H1 (cell line): ENCODE measurements around the gene RASSF4. TPM values are rescaled to one million over a fixed set of nuclear protein-coding genes. Genes with fewer than 3 reads are reported as not detected.

ENCODE experiments used
- CTCF ChIA-PET: fragments of 300-600 bp; sonication (Branson Sonifier 250); formaldehyde crosslinking; loops from one replicate; lab custom pipeline; 2021; ENCODE audit not compliant: partially characterized antibody; lab: Charles Lee
- POLR2A ChIA-PET: fragments of 300-600 bp; sonication (Branson Sonifier 250); formaldehyde crosslinking; loops from one replicate; lab custom pipeline; 2021; ENCODE audit warnings: inconsistent platforms; ENCODE audit not compliant: partially characterized antibody; lab: Charles Lee
- DNase-seq, 2 experiments: peaks; one replicate each; pipeline versions ENCODE4 v3.0.0 to v3.0.0-alpha.2; 2010 to 2022; ENCODE audit warnings: low spot score in 2 of 2, low read depth in 1 of 2, mixed read lengths in 1 of 2
- FAIRE-seq: peaks from 2 replicates; lab custom pipeline; 2011; peaks lifted over from hg19 to GRCh38; lab: Jason Lieb, UNC
- H2AFZ ChIP-seq: 2 replicates; pipeline ENCODE4 v1.8.1; 2012; ENCODE audit warnings: low read length, inconsistent platforms
- H2AK5ac ChIP-seq: 2 replicates; pipeline ENCODE4 v1.6.1; 2013; ENCODE audit warnings: low read depth, low read length
- H2BK120ac ChIP-seq: replicated peaks from 2 replicates; pipeline ENCODE3; 2013; ENCODE audit warnings: low read depth, low read length, inconsistent platforms
- H2BK12ac ChIP-seq: 2 replicates; pipeline ENCODE4 v1.6.1; 2013; ENCODE audit warnings: low read depth, low read length
- H2BK15ac ChIP-seq: 2 replicates; pipeline ENCODE4 v1.6.1; 2013; ENCODE audit warnings: low read length
- H2BK20ac ChIP-seq: 2 replicates; pipeline ENCODE4 v1.6.1; 2013; ENCODE audit warnings: low read length
- H2BK5ac ChIP-seq: 2 replicates; pipeline ENCODE4 v1.6.1; 2013; ENCODE audit warnings: low read depth, low read length
- H3K14ac ChIP-seq: 2 replicates; pipeline ENCODE4 v1.6.1; 2013; ENCODE audit warnings: inconsistent platforms; ENCODE audit not compliant: insufficient read length
- H3K18ac ChIP-seq: 2 replicates; pipeline ENCODE4 v1.6.1; 2013; ENCODE audit warnings: low read length; ENCODE audit errors: extremely low read depth
- H3K23ac ChIP-seq: 2 replicates; pipeline ENCODE4 v1.6.1; 2013; ENCODE audit warnings: inconsistent platforms; ENCODE audit not compliant: insufficient read length
- H3K23me2 ChIP-seq: 2 replicates; pipeline ENCODE4 v1.6.1; 2013; ENCODE audit warnings: low read depth, low read length
- H3K27ac ChIP-seq: 2 replicates; pipeline ENCODE4 v1.6.1; 2011; ENCODE audit warnings: low read depth, low read length, inconsistent platforms
- H3K27me3 ChIP-seq, 4 experiments: replicated peaks in 1 of 4; 1 replicate in 1 of 4; 2 replicates in 3 of 4; pipeline versions ENCODE4 v1.6.1 to v1.8.1; 2011 to 2013; ENCODE audit warnings: low read length in 3 of 4, mild to moderate bottlenecking in 3 of 4, inconsistent platforms in 2 of 4, mixed read lengths in 2 of 4, moderate library complexity in 1 of 4; ENCODE audit not compliant: control insufficient read depth in 3 of 4, insufficient read depth in 3 of 4; ENCODE audit errors: extremely low read depth in 1 of 4
- H3K36me3 ChIP-seq, 4 experiments: 2 replicates each; pipeline versions ENCODE4 v1.6.1 to v1.8.1; 2011 to 2013; ENCODE audit warnings: mild to moderate bottlenecking in 4 of 4, low read length in 3 of 4, moderate library complexity in 2 of 4, control low read depth in 1 of 4, inconsistent platforms in 1 of 4; ENCODE audit not compliant: insufficient read depth in 4 of 4, control insufficient read depth in 2 of 4
- H3K4ac ChIP-seq: replicated peaks from 2 replicates; pipeline ENCODE3; 2013; ENCODE audit warnings: low read length, low read depth, mixed read lengths, inconsistent platforms; ENCODE audit not compliant: insufficient read length
- H3K4me1 ChIP-seq, 4 experiments: replicated peaks in 1 of 4; 1 replicate in 1 of 4; 2 replicates in 3 of 4; pipeline versions ENCODE4 v1.6.1 to v1.8.1; 2011 to 2013; ENCODE audit warnings: low read length in 3 of 4, inconsistent platforms in 2 of 4, mixed read lengths in 1 of 4; ENCODE audit not compliant: insufficient read depth in 4 of 4, control insufficient read depth in 3 of 4
- H3K4me2 ChIP-seq, 2 experiments: 2 replicates each; pipeline versions ENCODE4 v1.6.1 to v1.8.1; 2011 to 2013; ENCODE audit warnings: low read depth in 2 of 2, low read length in 2 of 2, control low read depth in 1 of 2, inconsistent platforms in 1 of 2, mild to moderate bottlenecking in 1 of 2; ENCODE audit not compliant: insufficient read depth in 1 of 2
- H3K4me3 ChIP-seq, 4 experiments: fragments of 200-600, 300-600 bp in 1 of 4; sonication (generic), shearing (Covaris generic), sonication (Bioruptor Twin) in 1 of 4; 2 replicates each; pipeline versions ENCODE4 v1.5.1 to v1.8.1; 2011 to 2016; ENCODE audit warnings: low read length in 4 of 4, low read depth in 3 of 4, control low read depth in 2 of 4, inconsistent platforms in 2 of 4, mild to moderate bottlenecking in 2 of 4, mixed read lengths in 1 of 4, moderate library complexity in 1 of 4; ENCODE audit not compliant: insufficient read depth in 2 of 4; ENCODE audit errors: extremely low read depth in 1 of 4
- H3K56ac ChIP-seq: replicated peaks from 2 replicates; pipeline ENCODE3; 2013; ENCODE audit warnings: low read depth, mild to moderate bottlenecking, mixed read lengths, low read length, inconsistent platforms; ENCODE audit not compliant: insufficient read length
- H3K79me1 ChIP-seq: 2 replicates; pipeline ENCODE4 v1.6.1; 2013; ENCODE audit warnings: low read depth, low read length, control low read depth
- H3K79me2 ChIP-seq, 2 experiments: 2 replicates each; pipeline versions ENCODE4 v1.6.1 to v1.8.1; 2012 to 2013; ENCODE audit warnings: low read length in 2 of 2, mild to moderate bottlenecking in 2 of 2, inconsistent platforms in 1 of 2; ENCODE audit not compliant: insufficient read depth in 2 of 2, control insufficient read depth in 1 of 2
- H3K9ac ChIP-seq, 4 experiments: replicated peaks in 1 of 4; 1 replicate in 1 of 4; 2 replicates in 3 of 4; pipeline versions ENCODE4 v1.6.1 to v1.8.1; 2011 to 2013; ENCODE audit warnings: low read depth in 3 of 4, low read length in 3 of 4, control low read depth in 2 of 4, mild to moderate bottlenecking in 2 of 4, moderate library complexity in 2 of 4, inconsistent platforms in 1 of 4; ENCODE audit errors: extremely low read depth in 1 of 4
- H3K9me3 ChIP-seq, 2 experiments: 2 replicates each; pipeline versions ENCODE4 v1.6.1 to v1.8.1; 2012 to 2013; ENCODE audit warnings: mild to moderate bottlenecking in 2 of 2, moderate library complexity in 2 of 2, control low read depth in 1 of 2, inconsistent platforms in 1 of 2, low read depth in 1 of 2, low read length in 1 of 2, mixed read lengths in 1 of 2; ENCODE audit not compliant: insufficient read depth in 2 of 2
- H4K20me1 ChIP-seq, 2 experiments: replicated peaks in 1 of 2; 2 replicates each; pipeline versions ENCODE3 to v1.8.1; 2011 to 2013; ENCODE audit warnings: inconsistent platforms in 2 of 2, low read length in 2 of 2, mild to moderate bottlenecking in 1 of 2; ENCODE audit not compliant: insufficient read depth in 2 of 2, control insufficient read depth in 1 of 2
- H4K5ac ChIP-seq: 2 replicates; pipeline ENCODE4 v1.6.1; 2013; ENCODE audit warnings: low read length, low read depth, mixed read lengths, inconsistent platforms; ENCODE audit not compliant: insufficient read length
- H4K8ac ChIP-seq: 2 replicates; pipeline ENCODE4 v1.8.0; 2013; ENCODE audit warnings: mild to moderate bottlenecking, moderate library complexity, low read length, inconsistent platforms; ENCODE audit not compliant: insufficient read depth; ENCODE audit errors: extremely low read depth
- H4K91ac ChIP-seq: replicated peaks from 2 replicates; pipeline ENCODE3; 2013; ENCODE audit warnings: low read length, mixed read lengths, inconsistent platforms; ENCODE audit not compliant: insufficient read length
- POU5F1 ChIP-seq: IDR thresholded peaks from 2 replicates; pipeline ENCODE4 v1.6.1; 2011; ENCODE audit warnings: low read depth, mild to moderate bottlenecking, low read length, moderate library complexity
- SAP30 ChIP-seq: fragments of 300-600 bp; sonication (generic); IDR thresholded peaks from 2 replicates; pipeline ENCODE4 v1.7.1; 2012; ENCODE audit warnings: low read length, moderate library complexity, mild to moderate bottlenecking, inconsistent platforms; ENCODE audit not compliant: insufficient read depth, insufficient replicate concordance
- WGBS, 2 experiments: shearing (Covaris generic) in 1 of 2; methylation state at CpG; one replicate each; pipeline versions ENCODE4 v1.1.6 to v1.1.7; 2013 to 2015; ENCODE audit warnings: low lambda C conversion rate in 2 of 2, mixed read lengths in 2 of 2, inconsistent platforms in 1 of 2, low coverage in 1 of 2, missing lambda C conversion rate in 1 of 2; ENCODE audit not compliant: insufficient replicate concordance in 2 of 2, insufficient coverage in 1 of 2, insufficient read length in 1 of 2; ENCODE audit errors: extremely low coverage in 1 of 2, missing lambda C conversion rate in 1 of 2; 5-methylcytosine and 5-hydroxymethylcytosine counted together
- polyA plus RNA-seq, 7 experiments: library from polyadenylated mRNA; depleted of rRNA in 3 of 7; stranded (reverse) in 5 of 7; unstranded in 2 of 7; fragments of >200 nt in 5 of 7; fragments of 200-250 nt in 2 of 7; gene quantifications; 1 replicate in 5 of 7; 2 replicates in 1 of 7; 4 replicates in 1 of 7; pipeline versions ENCODE4 v1.2.1 to v1.2.3, GENCODE V29; 2011 to 2013; ENCODE audit warnings: missing spikeins in 2 of 7, mixed read lengths in 2 of 7
- total RNA-seq: library from RNA; stranded (reverse); fragmentation: NEBNext Ultra II Directional; extraction: Animal tissue kit (Norgen Biotek cat#: 25700); gene quantifications from 2 replicates; pipeline ENCODE4 v1.2.1, GENCODE V29; 2021
- TF ChIP-seq, protein P1 (sequence below): IDR thresholded peaks from 2 replicates; pipeline ENCODE4 v1.6.1; 2011; ENCODE audit warnings: low read depth, mild to moderate bottlenecking, low read length; ENCODE audit not compliant: insufficient read depth

RASSF4 gene
- total and polyA plus RNA-seq, 2 of the 8 experiments (the other 6 are each of a cell fraction or from before 2014, with no cell fraction given), result 14.3 to 14.5 TPM

DNA sequence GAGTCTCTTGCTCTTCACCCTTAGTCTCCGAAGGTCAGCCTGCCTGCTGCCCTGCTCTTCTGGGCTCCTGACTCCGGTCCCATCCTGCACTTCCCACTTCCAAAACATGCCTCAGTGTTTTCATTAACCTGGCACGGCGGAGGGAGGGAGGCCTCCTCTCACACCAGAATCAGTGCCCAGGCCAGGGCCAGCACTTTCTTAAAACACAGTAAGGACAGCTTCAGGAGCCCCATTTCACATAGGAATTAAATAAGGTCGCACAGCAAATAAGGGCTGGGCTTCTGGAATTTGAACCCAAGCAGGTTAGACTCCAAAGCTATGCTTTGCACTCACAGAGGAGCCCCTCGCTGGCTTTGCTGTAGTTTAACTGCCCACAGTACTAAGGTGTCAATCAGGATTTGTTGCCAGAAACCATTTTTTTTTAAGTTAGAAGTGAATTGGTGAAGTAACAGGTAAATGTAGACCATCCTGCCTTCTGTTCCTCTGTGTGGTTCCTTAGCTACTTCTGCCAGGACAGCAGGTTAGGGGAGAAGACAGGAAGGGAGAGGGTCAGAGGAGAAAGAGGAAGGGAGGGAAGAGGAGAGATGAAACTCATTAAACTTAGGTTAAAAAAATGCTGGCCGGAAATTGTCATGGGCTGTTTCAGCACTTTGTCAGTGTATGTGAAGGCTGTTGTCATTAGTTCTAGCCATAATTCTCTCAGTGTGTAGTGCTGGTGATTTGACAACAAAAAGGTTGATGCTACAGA is 1.1 kb downstream of the RASSF4 start:
- Histone ChIP-seq H2BK12ac (no peak overlapping the region), H3K4ac (no peak overlapping the region), H4K8ac (no peak overlapping the region), H3K23ac (no peak overlapping the region), H2BK20ac (peak overlapping the region; percentile 15; the same call in 1 of the 2 replicates), H3K9me3 (no peaks in the 10 kb centered on the region), H2BK5ac (no peak overlapping the region), H2AFZ (no peak overlapping the region), H3K36me3 (no peaks in the 10 kb centered on the region), H2BK15ac (peak overlapping the region; percentile 62; the same call in 1 of the 2 replicates), H2AK5ac (no peak overlapping the region), H3K27ac (no peak overlapping the region), H3K4me2 (peak overlapping the region; percentile 90 to 97), H3K4me3 (peak overlapping the region in 2 of 4 experiments; percentile 77 to 87; a peak in 4 of 8 replicates), H3K18ac (no peak overlapping the region), H3K4me1 (peaks cover 23 to 42% (median 31%) of the 10 kb centered on the region in 4 experiments), H3K79me2 (no peaks in the 10 kb centered on the region; a peak in 1 of 4 replicates), H3K27me3 (peaks cover 0 to 7% (median 3%) of the 10 kb centered on the region in 4 experiments; a peak in 4 of 7 replicates), H3K23me2 (peaks cover 8% of the 10 kb centered on the region), H4K5ac (no peak overlapping the region), H4K20me1 (no peaks in the 10 kb centered on the region), H3K79me1 (no peaks in the 10 kb centered on the region), H3K9ac (peak overlapping the region in 1 of 4 experiments; percentile 28; a peak in 2 of 7 replicates), H3K14ac (no peak overlapping the region), H4K91ac (no peak overlapping the region), H3K56ac (no peak overlapping the region), H2BK120ac (no peak overlapping the region)
- TF ChIP-seq SAP30 (no peak), POU5F1 (no peak)
- TF ChIP-seq, protein P1, sequence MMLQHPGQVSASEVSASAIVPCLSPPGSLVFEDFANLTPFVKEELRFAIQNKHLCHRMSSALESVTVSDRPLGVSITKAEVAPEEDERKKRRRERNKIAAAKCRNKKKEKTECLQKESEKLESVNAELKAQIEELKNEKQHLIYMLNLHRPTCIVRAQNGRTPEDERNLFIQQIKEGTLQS, result no peak
- 85% methylated on average over 7 of the region's 7 CpGs; no CpG with 5 or more reads in 1 of the 2 experiments for WGBS, 2 experiments
- DNase-seq (peak in 1 of 2 experiments; percentile 38), FAIRE-seq (no peak)
- ChIA-PET POLR2A (interaction anchor here (0.8 to 1.3 kb wide), 3 partner anchors 17 to 40 kb away, joined by 3 to 5 read pairs (median 4); no protein-coding TSS in a partner anchor), CTCF (interaction anchor here (10.7 to 11.2 kb wide), 3 partner anchors 9 to 31 kb away, joined by 84 to 143 read pairs (median 119); no protein-coding TSS in a partner anchor)
